ENCODE data around the gene EHBP1L1. TPM values are rescaled to one million over a fixed set of nuclear protein-coding genes. Genes with fewer than 3 reads are reported as not detected.

Gene EHBP1L1
- total RNA-seq, 1 experiment from 2014 or later: 105 TPM

DNA sequence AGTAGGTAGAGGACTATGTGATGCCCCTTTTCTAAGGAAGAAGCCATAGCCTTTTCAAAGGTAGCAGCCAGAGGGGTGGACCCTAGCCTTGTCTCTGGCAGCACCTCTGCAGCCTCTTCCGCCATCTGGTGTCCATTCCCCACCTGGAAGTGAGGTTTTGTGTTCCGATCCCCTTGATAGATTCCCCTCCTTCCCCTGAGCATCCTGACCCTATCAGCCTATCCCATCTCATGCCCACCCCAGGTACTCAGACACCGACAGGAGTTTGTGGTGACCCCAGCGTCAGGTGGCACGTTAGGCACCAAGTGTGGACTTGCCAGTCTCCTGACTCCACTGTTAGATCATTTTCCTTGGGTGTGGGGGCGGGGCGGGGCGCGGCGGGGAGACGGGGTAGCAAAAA is 3.9 kb upstream of the EHBP1L1 start:
- Histone ChIP-seq H3K9ac (ENCODE audit: low read length) (peak overlapping the region; percentile 98), H3K27me3 (ENCODE audit: insufficient read depth, low read length) (no peaks in the 10 kb centered on the region), H3K4me1 (ENCODE audit: control insufficient read depth in 1 of 2, insufficient read depth in 2 of 2, low read length in 2 of 2) (peaks cover 42 to 64% of the 10 kb centered on the region in 2 experiments), H2AFZ (ENCODE audit: low read depth, low read length, poor library complexity, severe bottlenecking) (no peak overlapping the region), H3K9me3 (ENCODE audit: control insufficient read depth in 1 of 2, insufficient read depth in 1 of 2, low read depth in 1 of 2, low read length in 2 of 2) (no peaks in the 10 kb centered on the region), H3K27ac (ENCODE audit: low read depth, low read length) (peak overlapping the region; percentile 94), H3K4me2 (ENCODE audit: low read length) (peak overlapping the region; percentile 78), H3K36me3 (ENCODE audit: control insufficient read depth in 1 of 2, insufficient read depth in 2 of 2, low read length in 2 of 2) (no peaks in the 10 kb centered on the region; a peak in 1 of 4 replicates), H3K4me3 (replicated peaks in 1 of 2; ENCODE audit: low read depth in 1 of 2, low read length in 2 of 2) (peak overlapping the region; percentile 97 to 100), H3K79me2 (ENCODE audit: insufficient read depth, low read length) (peaks cover 64% of the 10 kb centered on the region), H3K9me2 (ENCODE audit: insufficient read depth) (no peaks in the 10 kb centered on the region), H4K20me1 (ENCODE audit: insufficient read depth) (no peaks in the 10 kb centered on the region)
- TF ChIP-seq, protein P1, sequence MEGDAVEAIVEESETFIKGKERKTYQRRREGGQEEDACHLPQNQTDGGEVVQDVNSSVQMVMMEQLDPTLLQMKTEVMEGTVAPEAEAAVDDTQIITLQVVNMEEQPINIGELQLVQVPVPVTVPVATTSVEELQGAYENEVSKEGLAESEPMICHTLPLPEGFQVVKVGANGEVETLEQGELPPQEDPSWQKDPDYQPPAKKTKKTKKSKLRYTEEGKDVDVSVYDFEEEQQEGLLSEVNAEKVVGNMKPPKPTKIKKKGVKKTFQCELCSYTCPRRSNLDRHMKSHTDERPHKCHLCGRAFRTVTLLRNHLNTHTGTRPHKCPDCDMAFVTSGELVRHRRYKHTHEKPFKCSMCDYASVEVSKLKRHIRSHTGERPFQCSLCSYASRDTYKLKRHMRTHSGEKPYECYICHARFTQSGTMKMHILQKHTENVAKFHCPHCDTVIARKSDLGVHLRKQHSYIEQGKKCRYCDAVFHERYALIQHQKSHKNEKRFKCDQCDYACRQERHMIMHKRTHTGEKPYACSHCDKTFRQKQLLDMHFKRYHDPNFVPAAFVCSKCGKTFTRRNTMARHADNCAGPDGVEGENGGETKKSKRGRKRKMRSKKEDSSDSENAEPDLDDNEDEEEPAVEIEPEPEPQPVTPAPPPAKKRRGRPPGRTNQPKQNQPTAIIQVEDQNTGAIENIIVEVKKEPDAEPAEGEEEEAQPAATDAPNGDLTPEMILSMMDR (IDR thresholded peaks at IDR 0.05 in 2 of 3, conservative IDR thresholded peaks at IDR 0.05 in 1 of 3; ENCODE audit: borderline replicate concordance in 1 of 3, insufficient read depth in 1 of 3, low read depth in 2 of 3, low read length in 2 of 3): peak in 2 of 3 experiments; percentile 68 to 70; a peak in 4 of 6 replicates
- no peak for TF ChIP-seq JUND (IDR thresholded peaks at IDR 0.05)
- BruUV-seq (replicated peaks): no TSS peak
- ATAC-seq (peak; percentile 10; the same call in 1 of the 2 replicates), DNase-seq (ENCODE audit: low read depth, low spot score) (no peak)
- POLR2A ChIA-PET: interaction anchor here (0.6 to 3.9 kb wide), 5 partner anchors 12 to 318 kb away, joined by 3 to 15 read pairs (median 4); partner anchors contain the start of gene MALAT1
- intact Hi-C loops (cut with micrococcal nuclease): loop anchor here (5.0 kb wide), 1 partner anchor 190 kb away; the partner anchor contains the start of gene SLC25A45
- CTCF ChIA-PET: interaction anchor here (0.7 to 4.5 kb wide), 7 partner anchors 11 to 62 kb away, joined by 3 to 89 read pairs (median 9); partner anchors contain the start of gene PCNX3
- RAD21 ChIA-PET (ENCODE audit: low non-redundant PET in 1 of 2, low total read pairs in 2 of 2, uncharacterized antibody in 2 of 2, unreplicated experiment in 2 of 2): interaction anchor here in 1 of 2 experiments (1.3 to 3.3 kb wide), 3 partner anchors 13 to 32 kb away, joined by 3 to 32 read pairs (median 6); no protein-coding TSS in a partner anchor

DNA sequence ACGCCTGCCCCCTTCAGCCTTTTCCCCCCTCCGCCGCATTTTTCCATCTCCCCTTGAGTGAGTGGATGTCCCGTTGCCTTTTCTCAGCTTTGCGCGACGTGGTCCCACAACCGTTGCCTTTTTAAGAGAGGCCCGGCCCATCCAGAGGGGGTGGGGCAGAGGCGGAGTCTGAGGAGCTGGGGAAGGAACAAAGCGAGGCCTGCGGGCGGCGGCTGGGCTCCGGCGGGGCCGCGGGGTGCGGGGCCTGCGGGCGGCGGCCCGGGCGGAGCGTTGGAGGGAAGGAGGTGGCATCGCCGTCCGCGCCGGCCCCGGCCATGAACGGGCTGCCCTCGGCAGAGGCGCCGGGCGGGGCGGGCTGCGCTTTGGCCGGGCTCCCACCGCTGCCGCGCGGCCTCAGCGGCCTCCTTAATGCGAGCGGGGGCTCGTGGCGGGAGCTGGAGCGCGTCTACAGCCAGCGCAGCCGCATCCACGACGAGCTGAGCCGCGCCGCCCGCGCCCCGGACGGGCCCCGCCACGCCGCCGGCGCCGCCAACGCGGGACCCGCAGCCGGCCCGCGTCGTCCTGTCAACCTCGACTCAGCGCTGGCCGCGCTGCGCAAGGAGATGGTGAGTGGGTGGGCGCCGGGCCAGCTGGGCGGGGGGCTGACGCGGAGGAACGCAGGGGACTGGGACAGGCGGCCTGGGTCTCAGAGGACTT is 3.3 kb upstream of the EHBP1L1 start, which contains the start of gene FAM89B:
Gene FAM89B, plus strand, starts transcription at position 183 of the 696 bp plus-strand sequence. Its CDS starts 132 bp downstream, at position 315.
- peak within 1 kb of the TSS; percentile 98 for H3K9ac ChIP-seq (ENCODE audit: low read length)
- no peak within 1 kb of the TSS for H2AFZ ChIP-seq (ENCODE audit: low read depth, low read length, poor library complexity, severe bottlenecking)
- peak within 1 kb of the TSS; percentile 94 for H3K27ac ChIP-seq (ENCODE audit: low read depth, low read length)
- DNase-seq (ENCODE audit: low read depth, low spot score): no peak
- peak; percentile 33 for ATAC-seq
- peaks cover 68% of the 10 kb centered on the region for H3K79me2 ChIP-seq (ENCODE audit: insufficient read depth, low read length)
- H3K4me2 ChIP-seq (ENCODE audit: low read length): peak within 1 kb of the TSS; percentile 78
- intact Hi-C loops (cut with micrococcal nuclease): loop anchor here (5.0 kb wide), 1 partner anchor 190 kb away; the partner anchor contains the start of gene SLC25A45
- ChIA-PET RAD21 (ENCODE audit: low non-redundant PET in 1 of 2, low total read pairs in 2 of 2, uncharacterized antibody in 2 of 2, unreplicated experiment in 2 of 2) (interaction anchor here (0.6 to 3.3 kb wide), 5 partner anchors 13 to 36 kb away, joined by 3 to 32 read pairs (median 4); no protein-coding TSS in a partner anchor), CTCF (interaction anchor here (1.0 to 4.5 kb wide), 8 partner anchors 12 to 65 kb away, joined by 3 to 89 read pairs (median 6); partner anchors contain the start of genes PCNX3 and SIPA1), POLR2A (interaction anchor here (0.6 to 3.9 kb wide), 8 partner anchors 13 to 318 kb away, joined by 3 to 15 read pairs (median 4); partner anchors contain the start of gene MALAT1)
- no TSS peak for BruUV-seq (replicated peaks)
- no peaks in the 10 kb centered on the region for H4K20me1 ChIP-seq (ENCODE audit: insufficient read depth)
- no peaks in the 10 kb centered on the region for H3K27me3 ChIP-seq (ENCODE audit: insufficient read depth, low read length)
- H3K4me3 ChIP-seq (replicated peaks in 1 of 2; ENCODE audit: low read depth in 1 of 2, low read length in 2 of 2): peak within 1 kb of the TSS; percentile 97 to 100
- no peaks in the 10 kb centered on the region; a peak in 1 of 4 replicates for H3K36me3 ChIP-seq (ENCODE audit: control insufficient read depth in 1 of 2, insufficient read depth in 2 of 2, low read length in 2 of 2)
- H3K4me1 ChIP-seq (ENCODE audit: control insufficient read depth in 1 of 2, insufficient read depth in 2 of 2, low read length in 2 of 2): peaks cover 48 to 70% of the 10 kb centered on the region in 2 experiments
- peak; percentile 62 for TF ChIP-seq POLR2AphosphoS5 (IDR thresholded peaks at IDR 0.05; ENCODE audit: low read depth, low read length)
- no peak for TF ChIP-seq CBX3 (IDR thresholded peaks at IDR 0.05; ENCODE audit: low read depth)
- peak; percentile 22 for TF ChIP-seq YY1 (IDR thresholded peaks at IDR 0.05; ENCODE audit: extremely low read depth, insufficient replicate concordance, low read depth, low read length)
- TF ChIP-seq, protein P1 (IDR thresholded peaks at IDR 0.05 in 2 of 3, conservative IDR thresholded peaks at IDR 0.05 in 1 of 3; ENCODE audit: borderline replicate concordance in 1 of 3, insufficient read depth in 1 of 3, low read depth in 2 of 3, low read length in 2 of 3): no peak
- peak; percentile 86 for TF ChIP-seq ZFX (IDR thresholded peaks at IDR 0.05)
- TF ChIP-seq POLR2A (IDR thresholded peaks at IDR 0.05; ENCODE audit: borderline replicate concordance, extremely low read depth, insufficient read depth, insufficient read length): peak; percentile 33
- TF ChIP-seq TCF7L2 (IDR thresholded peaks at IDR 0.05; ENCODE audit: borderline replicate concordance, extremely low read depth, insufficient read depth, insufficient read length): peak; percentile 63
- no peaks in the 10 kb centered on the region for H3K9me2 ChIP-seq (ENCODE audit: insufficient read depth)
- no peaks in the 10 kb centered on the region for H3K9me3 ChIP-seq (ENCODE audit: control insufficient read depth in 1 of 2, insufficient read depth in 1 of 2, low read depth in 1 of 2, low read length in 2 of 2)
